Skeletal muscle satellite cell (primary cell): ENCODE measurements around the gene RNLS.

Experiments
- H3K27me3 ChIP-seq: 2 replicates; pipeline ENCODE4 v1.7.0; 2013; ENCODE audit warnings: low read length; ENCODE audit not compliant: control insufficient read depth, insufficient read depth
- H3K36me3 ChIP-seq: 2 replicates; pipeline ENCODE4 v1.7.0; 2013; ENCODE audit warnings: mild to moderate bottlenecking, control low read depth, low read length; ENCODE audit not compliant: insufficient read depth
- H3K4me1 ChIP-seq: 2 replicates; pipeline ENCODE4 v1.7.0; 2013; ENCODE audit warnings: low read length; ENCODE audit not compliant: control insufficient read depth, insufficient read depth
- H3K4me2 ChIP-seq: 2 replicates; pipeline ENCODE4 v1.7.0; 2013; ENCODE audit warnings: mild to moderate bottlenecking, low read length
- H3K4me3 ChIP-seq: 2 replicates; pipeline ENCODE4 v1.7.0; 2013; ENCODE audit warnings: low read length
- H3K9ac ChIP-seq: 2 replicates; pipeline ENCODE4 v1.7.0; 2013; ENCODE audit warnings: mild to moderate bottlenecking, low read depth, low read length, moderate library complexity
- H3K9me3 ChIP-seq: replicated peaks from 2 replicates; pipeline ENCODE4 v1.7.0; 2013; ENCODE audit warnings: mild to moderate bottlenecking, control low read depth, low read length

Gene RNLS

GRCh38 chr10:88297103-88297502 is 286.0 kb downstream of the RNLS start:
- no peaks in the 10 kb centered on the region for H3K27me3 ChIP-seq
- H3K9ac ChIP-seq = no peak overlapping the region
- H3K4me2 ChIP-seq = no peak overlapping the region
- H3K4me1 ChIP-seq = peaks cover 23% of the 10 kb centered on the region
- H3K4me3 ChIP-seq = no peak overlapping the region
- H3K9me3 ChIP-seq = no peaks in the 10 kb centered on the region
- H3K36me3 ChIP-seq = no peaks in the 10 kb centered on the region

- peaks cover 27% of the 10 kb centered on the region for H3K4me1 ChIP-seq
- no peak overlapping the region for H3K4me2 ChIP-seq
- H3K9ac ChIP-seq = no peak overlapping the region
Observed at GRCh38 chr10:88293651-88294230, 289.4 kb downstream of the RNLS start.

GRCh38 chr10:88293073-88293472 is 290.0 kb downstream of the RNLS start:
- Histone ChIP-seq H3K4me3 (no peak overlapping the region), H3K27me3 (no peaks in the 10 kb centered on the region), H3K4me1 (peaks cover 27% of the 10 kb centered on the region), H3K9ac (no peak overlapping the region), H3K9me3 (no peaks in the 10 kb centered on the region), H3K4me2 (no peak overlapping the region), H3K36me3 (no peaks in the 10 kb centered on the region)

More at GRCh38 chr10:88293651-88294230, 289.4 kb downstream of the RNLS start:
- no peak overlapping the region for H3K4me3 ChIP-seq
- no peaks in the 10 kb centered on the region for H3K27me3 ChIP-seq
- no peaks in the 10 kb centered on the region for H3K36me3 ChIP-seq
- no peaks in the 10 kb centered on the region for H3K9me3 ChIP-seq

- Histone ChIP-seq H3K36me3 (no peaks in the 10 kb centered on the region), H3K4me1 (peaks cover 27% of the 10 kb centered on the region), H3K9ac (no peak overlapping the region)
Observed at GRCh38 chr10:88292185-88292514, 291.0 kb downstream of the RNLS start.

GRCh38 chr10:88291289-88292184 is 291.6 kb downstream of the RNLS start:
- no peak overlapping the region for H3K9ac ChIP-seq
- H3K9me3 ChIP-seq = no peaks in the 10 kb centered on the region
- no peak overlapping the region for H3K4me2 ChIP-seq

More at GRCh38 chr10:88292185-88292514, 291.0 kb downstream of the RNLS start:
- H3K4me3 ChIP-seq = no peak overlapping the region
- no peaks in the 10 kb centered on the region for H3K27me3 ChIP-seq
- H3K4me2 ChIP-seq = no peak overlapping the region
- no peaks in the 10 kb centered on the region for H3K9me3 ChIP-seq

GRCh38 chr10:88289342-88289741 is 293.8 kb downstream of the RNLS start:
- H3K4me3 ChIP-seq = no peak overlapping the region
- peaks cover 21% of the 10 kb centered on the region for H3K4me1 ChIP-seq
- no peaks in the 10 kb centered on the region for H3K36me3 ChIP-seq
- no peak overlapping the region for H3K4me2 ChIP-seq
- no peak overlapping the region for H3K9ac ChIP-seq
- H3K9me3 ChIP-seq = no peaks in the 10 kb centered on the region
- no peaks in the 10 kb centered on the region for H3K27me3 ChIP-seq

More at GRCh38 chr10:88291289-88292184, 291.6 kb downstream of the RNLS start:
- Histone ChIP-seq H3K36me3 (no peaks in the 10 kb centered on the region), H3K27me3 (no peaks in the 10 kb centered on the region), H3K4me3 (no peak overlapping the region), H3K4me1 (peaks cover 27% of the 10 kb centered on the region)

GRCh38 chr10:88288320-88289059 is 294.6 kb downstream of the RNLS start:
- Histone ChIP-seq H3K36me3 (no peaks in the 10 kb centered on the region), H3K9ac (no peak overlapping the region), H3K9me3 (no peaks in the 10 kb centered on the region), H3K4me2 (no peak overlapping the region), H3K4me3 (no peak overlapping the region), H3K4me1 (peaks cover 12% of the 10 kb centered on the region), H3K27me3 (no peaks in the 10 kb centered on the region)

GRCh38 chr10:88286030-88286429 is 297.1 kb downstream of the RNLS start:
- no peak overlapping the region for H3K4me2 ChIP-seq
- no peaks in the 10 kb centered on the region for H3K9me3 ChIP-seq
- peaks cover 22% of the 10 kb centered on the region for H3K4me1 ChIP-seq
- H3K9ac ChIP-seq = no peak overlapping the region
- H3K36me3 ChIP-seq = no peaks in the 10 kb centered on the region
- H3K27me3 ChIP-seq = no peaks in the 10 kb centered on the region
- H3K4me3 ChIP-seq = no peak overlapping the region

- H3K9me3 ChIP-seq = no peaks in the 10 kb centered on the region
- H3K4me2 ChIP-seq = peak overlapping the region; percentile 68
- H3K27me3 ChIP-seq = no peaks in the 10 kb centered on the region
- H3K4me3 ChIP-seq = no peak overlapping the region
- H3K4me1 ChIP-seq = peaks cover 26% of the 10 kb centered on the region
- H3K36me3 ChIP-seq = no peaks in the 10 kb centered on the region
- H3K9ac ChIP-seq = no peak overlapping the region
Observed at GRCh38 chr10:88281592-88282347, 301.3 kb downstream of the RNLS start.

GRCh38 chr10:88280518-88280917 is 302.6 kb downstream of the RNLS start:
- Histone ChIP-seq H3K9me3 (no peaks in the 10 kb centered on the region), H3K4me1 (peaks cover 26% of the 10 kb centered on the region), H3K27me3 (no peaks in the 10 kb centered on the region), H3K9ac (no peak overlapping the region), H3K36me3 (no peaks in the 10 kb centered on the region), H3K4me3 (no peak overlapping the region), H3K4me2 (no peak overlapping the region)

GRCh38 chr10:88278912-88279311 is 304.2 kb downstream of the RNLS start:
- Histone ChIP-seq H3K9ac (no peak overlapping the region), H3K36me3 (no peaks in the 10 kb centered on the region), H3K27me3 (no peaks in the 10 kb centered on the region), H3K4me1 (peaks cover 26% of the 10 kb centered on the region), H3K4me2 (no peak overlapping the region), H3K9me3 (no peaks in the 10 kb centered on the region), H3K4me3 (no peak overlapping the region)
